ENCODE measurements around the gene NTN5. TPM values are rescaled to one million over a fixed set of nuclear protein-coding genes. Genes with fewer than 3 reads are reported as not detected.

Gene NTN5
- total and polyA plus RNA-seq, 10 of the 15 experiments (the other 5 are each of a cell fraction or from before 2014, with no cell fraction given) = 0.07 to 0.22 TPM; not detected in 8

GRCh38 chr19:48642862-48643261 lies 30.0 kb downstream of the NTN5 start:
- Histone ChIP-seq H3K36me3 (ENCODE audit: control insufficient read depth in 2 of 2, insufficient read depth in 2 of 2, low read length in 1 of 2) (no peaks in the 10 kb centered on the region), H3K4me2 (ENCODE audit: control insufficient read depth, insufficient read depth) (no peak overlapping the region), H2AFZ (ENCODE audit: control insufficient read depth, low read depth, low read length) (no peak overlapping the region), H4K20me1 (ENCODE audit: control insufficient read depth, insufficient read depth) (no peaks in the 10 kb centered on the region), H3K9ac (ENCODE audit: control insufficient read depth, insufficient read depth, low read length) (no peak overlapping the region), H3K79me2 (ENCODE audit: control insufficient read depth, insufficient read depth, low read length) (no peaks in the 10 kb centered on the region), H3K9me3 (replicated peaks; ENCODE audit: control insufficient read depth, insufficient read depth, low read length) (no peaks in the 10 kb centered on the region), H3K27ac (ENCODE audit: control insufficient read depth, insufficient read depth) (no peak overlapping the region), H3K4me1 (ENCODE audit: control insufficient read depth, insufficient read depth, low read length) (peaks cover 23% of the 10 kb centered on the region), H3K27me3 (replicated peaks in 1 of 2; ENCODE audit: control insufficient read depth in 2 of 2, insufficient read depth in 2 of 2, low read length in 1 of 2) (no peaks in the 10 kb centered on the region), H3K4me3 (no peak overlapping the region)
- SMC1A ChIA-PET (ENCODE audit: uncharacterized antibody, unreplicated experiment) = interaction anchor here (0.6 kb wide), 1 partner anchor 9 kb away, joined by 3 read pairs; no protein-coding TSS in a partner anchor
- BruUV-seq (replicated peaks) = no TSS peak
- ATAC-seq (no peak), FAIRE-seq (no peak), DNase-seq (ENCODE audit: low read depth, low spot score) (no peak)
- in situ Hi-C loops (cut with MboI) (loop anchor here (25.0 kb wide), 1 partner anchor 1244 kb away; the partner anchor contains the start of genes AKT1S1, IL4I1 and TBC1D17), intact Hi-C loops (cut with micrococcal nuclease; ENCODE audit: unreplicated experiment) (no loop called here)
- RAD21 ChIA-PET (ENCODE audit: unreplicated experiment) = no interaction called here
- TF ChIP-seq MTA3 (IDR thresholded peaks at IDR 0.05; ENCODE audit: borderline replicate concordance, low read length) (no peak), ZNF274 (IDR thresholded peaks at IDR 0.05; ENCODE audit: insufficient read depth, insufficient read length) (no peak), ZNF592 (IDR thresholded peaks at IDR 0.05) (no peak), TCF12 (IDR thresholded peaks at IDR 0.05; ENCODE audit: low read depth, low read length) (no peak), JUNB (IDR thresholded peaks at IDR 0.05) (no peak), ZZZ3 (IDR thresholded peaks at IDR 0.05; ENCODE audit: control insufficient read depth, insufficient read length, low read depth) (no peak), TCF3 (IDR thresholded peaks at IDR 0.05; ENCODE audit: borderline replicate concordance, insufficient read depth, low read depth, low read length) (no peak), GATAD2B (conservative IDR thresholded peaks at IDR 0.05; ENCODE audit: low read depth) (no peak), KLF5 (IDR thresholded peaks at IDR 0.05; ENCODE audit: partially characterized antibody) (no peak), SP1 (IDR thresholded peaks at IDR 0.05; ENCODE audit: low read depth, low read length) (no peak), STAT1 (conservative IDR thresholded peaks at IDR 0.05) (no peak), RB1 (IDR thresholded peaks at IDR 0.05; ENCODE audit: borderline replicate concordance) (no peak), CHD4 (IDR thresholded peaks at IDR 0.05) (no peak), ZBTB11 (CRISPR knock-in tag; IDR thresholded peaks at IDR 0.05) (no peak), NRF1 (conservative IDR thresholded peaks at IDR 0.05; ENCODE audit: low read depth, low read length) (no peak), SMARCA5 (IDR thresholded peaks at IDR 0.05) (no peak)
- CTCF ChIA-PET = interaction anchor here (0.6 to 1.2 kb wide), 2 partner anchors 28 to 145 kb away, joined by 3 read pairs; no protein-coding TSS in a partner anchor
- 65% methylated on average over 5 of the region's 5 CpGs for WGBS (ENCODE audit: insufficient coverage, insufficient replicate concordance, low lambda C conversion rate, missing lambda C conversion rate)
- POLR2A ChIA-PET = interaction anchor here (0.6 to 0.7 kb wide), 3 partner anchors 24 to 202 kb away, joined by 3 to 5 read pairs (median 4); partner anchors contain the start of genes RPL18 and SPHK2

Data from GM12878 (cell line).